ENCODE data around the gene RXFP3.
"Not testable (repeated sequence)": the region's sequence is repeated elsewhere in the genome, so short reads cannot be mapped to it uniquely, and the experiment has no call there.

RXFP3 gene

DNA sequence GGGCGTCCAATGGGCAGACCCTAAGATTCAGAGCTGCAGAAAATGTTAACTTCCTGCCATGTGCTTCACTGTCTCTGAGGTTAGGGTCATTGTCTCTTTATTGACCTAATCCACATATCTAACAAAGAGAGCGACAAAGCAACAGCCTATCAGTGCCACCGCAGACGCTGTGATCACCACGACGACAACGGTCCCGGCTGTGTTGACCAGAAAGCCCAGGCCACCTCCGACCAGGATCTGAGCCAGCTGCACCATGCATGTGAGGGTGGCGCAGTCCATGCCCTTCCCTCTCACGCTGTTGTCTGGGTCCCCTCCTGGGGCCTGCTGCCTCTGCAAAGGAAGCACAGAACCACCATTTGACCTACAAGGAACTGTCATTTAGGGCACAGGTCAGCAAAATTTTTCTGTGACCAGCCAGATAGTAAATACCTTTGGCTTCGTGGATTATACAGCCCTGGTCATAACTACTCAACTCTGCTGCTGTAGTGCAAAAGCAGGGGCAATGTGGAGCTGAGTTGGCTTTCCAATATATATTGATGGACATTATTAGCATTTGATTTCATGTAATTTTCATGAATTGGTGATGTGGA is 8.5 kb downstream of the RXFP3 start:
- Mint-ChIP-seq H3K27ac (no peak overlapping the region), H3K36me3 (ENCODE audit: low read depth) (no peaks in the 10 kb centered on the region), H3K9me3 (no peaks in the 10 kb centered on the region), H3K27me3 (ENCODE audit: low read depth) (peaks cover 33% of the 10 kb centered on the region), H3K4me3 (no peak overlapping the region), H3K4me1 (ENCODE audit: low read depth) (no peaks in the 10 kb centered on the region)

GRCh38 chr5:33952175-33952574 is 16.0 kb downstream of the RXFP3 start:
- H3K27ac Mint-ChIP-seq, H3K9me3 Mint-ChIP-seq: not testable (repeated sequence)

GRCh38 chr5:33957577-33958150 is 21.5 kb downstream of the RXFP3 start:
- Mint-ChIP-seq H3K27me3 (ENCODE audit: low read depth) (peaks cover 29% of the 10 kb centered on the region), H3K27ac (no peak overlapping the region), H3K4me1 (ENCODE audit: low read depth) (no peaks in the 10 kb centered on the region), H3K4me3 (no peak overlapping the region), H3K36me3 (ENCODE audit: low read depth) (no peaks in the 10 kb centered on the region), H3K9me3 (peaks cover 4% of the 10 kb centered on the region)

More at GRCh38 chr5:33952175-33952574, 16.0 kb downstream of the RXFP3 start:
- not testable (repeated sequence) for H3K27me3 Mint-ChIP-seq (ENCODE audit: low read depth); H3K4me3 Mint-ChIP-seq; H3K4me1 Mint-ChIP-seq (ENCODE audit: low read depth); H3K36me3 Mint-ChIP-seq (ENCODE audit: low read depth)

DNA sequence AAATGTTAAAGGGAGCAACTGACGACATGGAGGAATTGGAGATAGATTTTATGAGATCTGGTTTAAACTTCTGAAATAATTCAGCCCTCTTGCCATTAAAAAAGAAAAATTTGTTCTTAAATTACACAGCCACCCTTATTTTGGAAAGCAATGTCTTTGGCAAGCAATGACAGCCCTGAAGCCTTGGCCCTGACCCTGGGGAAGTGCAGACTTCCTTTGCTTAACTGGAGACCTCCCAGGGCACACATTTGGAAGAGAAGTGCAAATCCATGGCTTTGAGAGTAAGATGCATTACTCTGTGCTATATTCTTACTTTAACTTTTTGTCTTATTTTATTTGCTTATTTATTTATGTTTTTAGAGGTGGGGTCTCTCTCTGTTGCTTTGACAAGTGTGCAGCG is 22.0 kb downstream of the RXFP3 start:
- Mint-ChIP-seq H3K4me3 (no peak overlapping the region), H3K36me3 (ENCODE audit: low read depth) (no peaks in the 10 kb centered on the region), H3K27ac (no peak overlapping the region), H3K9me3 (peaks cover 4% of the 10 kb centered on the region), H3K27me3 (ENCODE audit: low read depth) (peaks cover 29% of the 10 kb centered on the region), H3K4me1 (ENCODE audit: low read depth) (no peaks in the 10 kb centered on the region)

DNA sequence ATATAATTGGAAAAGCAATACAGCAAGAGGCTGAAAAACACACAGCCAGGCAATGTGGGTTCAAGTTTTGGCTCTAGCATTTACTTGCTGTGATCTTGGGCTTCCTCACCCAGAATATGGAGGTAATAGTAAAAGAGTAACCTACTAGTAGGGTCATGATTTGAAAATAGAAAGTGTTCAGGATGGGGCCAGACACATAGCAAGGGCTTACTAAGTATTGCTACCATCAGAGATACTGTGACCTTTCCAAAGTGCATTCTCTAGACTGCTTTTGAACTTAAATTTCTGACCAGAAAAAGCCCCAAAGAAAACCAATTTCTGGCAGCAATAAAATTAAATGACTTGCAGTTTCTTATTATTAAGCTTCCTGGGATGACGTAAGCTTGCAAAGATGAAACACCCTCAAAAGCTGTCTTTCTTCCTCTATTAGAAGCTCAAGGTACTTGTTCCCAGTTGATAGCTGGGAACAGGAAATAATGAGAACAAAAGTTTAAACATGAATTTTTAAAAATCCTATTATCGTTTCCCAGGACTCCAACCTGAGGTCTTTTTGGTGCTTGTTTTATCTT is 28.0 kb downstream of the RXFP3 start:
- H3K4me1 Mint-ChIP-seq (ENCODE audit: low read depth): peaks cover 7% of the 10 kb centered on the region
- H3K36me3 Mint-ChIP-seq (ENCODE audit: low read depth): no peaks in the 10 kb centered on the region
- no peak overlapping the region for H3K27ac Mint-ChIP-seq
- no peak overlapping the region for H3K4me3 Mint-ChIP-seq
- H3K27me3 Mint-ChIP-seq (ENCODE audit: low read depth): peaks cover 16% of the 10 kb centered on the region
- no peaks in the 10 kb centered on the region for H3K9me3 Mint-ChIP-seq

GRCh38 chr5:33966805-33967204 is 30.6 kb downstream of the RXFP3 start:
- Mint-ChIP-seq H3K4me1 (ENCODE audit: low read depth) (peaks cover 7% of the 10 kb centered on the region), H3K36me3 (ENCODE audit: low read depth) (no peaks in the 10 kb centered on the region), H3K9me3 (no peaks in the 10 kb centered on the region), H3K27ac (no peak overlapping the region), H3K27me3 (ENCODE audit: low read depth) (peaks cover 3% of the 10 kb centered on the region), H3K4me3 (no peak overlapping the region)

DNA sequence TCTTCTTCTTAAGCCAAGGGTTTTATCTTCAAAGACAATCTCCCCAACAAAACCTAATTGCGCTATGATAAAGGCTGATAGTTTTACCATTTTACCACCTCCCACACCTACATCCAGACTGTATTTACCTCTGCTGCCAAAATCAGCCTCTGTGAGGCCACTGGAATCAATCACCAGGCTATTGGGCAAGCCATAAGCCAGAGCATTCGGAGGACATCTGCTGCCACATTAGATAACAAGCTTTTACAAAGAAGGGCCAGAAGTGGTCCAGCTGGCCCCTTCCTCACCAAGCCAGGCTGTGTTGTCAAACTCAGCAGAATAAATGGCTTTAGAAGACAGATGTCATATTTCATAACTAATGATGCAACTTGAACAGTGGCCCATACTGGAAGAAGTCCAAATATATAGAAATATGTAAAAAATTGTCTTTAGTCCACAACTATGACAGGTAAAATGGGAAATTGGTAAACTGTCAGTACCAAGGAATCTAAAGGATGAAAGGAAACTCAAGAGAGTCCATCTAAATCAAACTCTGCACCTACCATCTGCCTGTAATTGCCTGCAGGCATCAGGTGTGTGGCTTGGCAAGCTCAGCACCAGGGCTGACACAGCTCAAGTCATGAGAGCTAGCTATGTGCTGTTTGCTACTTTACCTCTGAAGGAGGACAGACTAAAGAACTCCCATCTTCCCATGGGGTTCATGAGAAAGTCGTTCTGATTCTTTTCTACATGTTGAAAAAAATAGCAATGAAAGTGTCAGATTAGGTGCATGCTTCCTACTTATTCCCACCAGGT is 32.2 kb downstream of the RXFP3 start:
- Mint-ChIP-seq H3K27me3 (ENCODE audit: low read depth) (no peaks in the 10 kb centered on the region), H3K4me3 (no peak overlapping the region), H3K27ac (no peak overlapping the region), H3K36me3 (ENCODE audit: low read depth) (no peaks in the 10 kb centered on the region), H3K4me1 (ENCODE audit: low read depth) (peaks cover 16% of the 10 kb centered on the region), H3K9me3 (no peaks in the 10 kb centered on the region)

DNA sequence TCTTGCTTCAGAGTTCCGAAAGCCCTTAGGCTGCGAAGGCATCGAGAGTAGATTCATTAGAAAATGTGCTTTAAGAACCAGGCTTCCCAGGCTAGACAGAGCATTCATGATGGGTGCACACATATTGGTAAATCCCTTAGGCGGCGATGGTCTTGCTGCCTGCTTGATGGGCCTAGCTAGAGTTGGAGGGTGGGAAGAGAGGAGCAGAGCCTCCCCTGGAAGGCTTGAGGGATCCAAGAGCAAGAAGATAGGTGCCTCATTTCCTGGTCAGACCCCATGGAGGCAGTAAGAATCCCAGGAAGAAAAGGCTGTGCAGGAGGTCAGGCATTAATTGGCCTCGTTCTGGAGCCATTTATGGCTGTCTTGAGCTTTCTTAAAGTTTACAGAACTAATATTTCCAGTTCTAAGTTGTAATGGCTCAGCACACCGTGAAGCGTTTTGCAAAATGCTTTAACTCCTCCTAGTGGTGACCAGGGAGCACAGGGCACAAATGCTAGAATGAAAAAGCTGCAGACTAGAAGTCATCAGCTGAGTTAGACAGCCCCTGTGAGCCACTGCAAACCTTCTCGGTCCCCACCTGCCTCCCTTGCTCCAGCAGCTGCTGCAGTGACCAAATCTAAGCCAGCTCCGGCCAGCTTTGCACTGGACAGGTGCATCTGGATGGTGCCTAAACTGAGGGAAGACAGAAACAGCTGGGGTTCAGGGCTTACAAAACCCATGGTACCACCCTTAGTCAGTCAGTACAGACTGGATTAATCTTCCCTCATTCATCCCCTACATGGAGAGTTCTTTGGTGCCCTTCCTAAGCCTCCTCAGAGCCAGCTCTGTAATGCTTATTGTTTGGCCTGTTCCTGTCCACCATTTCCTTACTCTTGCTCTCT is 33.6 kb downstream of the RXFP3 start:
- H3K4me3 Mint-ChIP-seq: no peak overlapping the region
- no peaks in the 10 kb centered on the region for H3K9me3 Mint-ChIP-seq
- H3K27ac Mint-ChIP-seq: no peak overlapping the region
- peaks cover 14% of the 10 kb centered on the region for H3K4me1 Mint-ChIP-seq (ENCODE audit: low read depth)
- H3K27me3 Mint-ChIP-seq (ENCODE audit: low read depth): no peaks in the 10 kb centered on the region
- no peaks in the 10 kb centered on the region for H3K36me3 Mint-ChIP-seq (ENCODE audit: low read depth)

DNA sequence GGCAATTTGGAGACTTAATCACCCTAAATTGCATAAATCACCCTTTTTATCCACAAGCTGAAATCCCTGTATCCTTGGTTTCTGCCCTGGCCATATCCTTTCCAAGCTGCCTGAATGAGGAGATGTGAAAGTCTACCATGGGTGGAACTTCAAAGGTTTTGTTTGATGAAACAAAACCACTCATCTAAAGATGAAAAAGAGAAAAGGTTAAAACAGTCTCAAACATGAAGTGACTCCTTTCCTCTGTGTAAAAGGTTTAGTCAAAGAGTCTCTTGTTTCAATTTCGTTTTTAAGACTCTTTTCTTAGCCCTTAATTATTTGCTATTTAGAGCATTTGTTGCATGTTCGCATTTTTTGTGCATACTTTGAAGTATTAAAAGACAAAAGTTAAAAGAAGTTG is 37.1 kb downstream of the RXFP3 start:
- Mint-ChIP-seq H3K27me3 (ENCODE audit: low read depth) (no peaks in the 10 kb centered on the region), H3K27ac (peak overlapping the region; percentile 34), H3K4me3 (no peak overlapping the region), H3K36me3 (ENCODE audit: low read depth) (no peaks in the 10 kb centered on the region), H3K4me1 (ENCODE audit: low read depth) (peaks cover 10% of the 10 kb centered on the region), H3K9me3 (no peaks in the 10 kb centered on the region)

GRCh38 chr5:33975852-33976251 is 39.7 kb downstream of the RXFP3 start:
- no peaks in the 10 kb centered on the region for H3K36me3 Mint-ChIP-seq (ENCODE audit: low read depth)
- peaks cover 10% of the 10 kb centered on the region for H3K4me1 Mint-ChIP-seq (ENCODE audit: low read depth)
- H3K9me3 Mint-ChIP-seq: no peaks in the 10 kb centered on the region
- no peak overlapping the region for H3K27ac Mint-ChIP-seq
- no peak overlapping the region for H3K4me3 Mint-ChIP-seq
- H3K27me3 Mint-ChIP-seq (ENCODE audit: low read depth): no peaks in the 10 kb centered on the region

DNA sequence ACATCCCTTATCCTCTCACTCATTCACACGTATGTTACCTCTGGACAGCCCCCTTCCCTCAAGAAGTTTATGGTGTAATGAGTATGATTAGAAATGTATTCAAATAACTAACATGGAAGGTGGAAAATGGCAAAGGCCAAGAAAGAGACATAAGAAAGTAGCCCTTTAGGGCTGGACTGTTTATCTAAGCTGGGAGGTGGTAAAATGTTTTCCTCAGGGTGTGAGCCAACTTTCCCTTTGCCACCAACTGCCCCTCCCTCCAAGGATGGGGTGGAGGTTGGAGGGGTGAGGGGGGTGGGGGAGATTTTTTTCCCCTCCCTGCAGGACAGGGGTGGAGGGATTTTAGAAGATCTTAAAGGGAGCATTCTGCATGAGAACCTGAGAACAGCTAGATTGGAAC is 40.1 kb downstream of the RXFP3 start:
- no peaks in the 10 kb centered on the region for H3K9me3 Mint-ChIP-seq
- H3K4me1 Mint-ChIP-seq (ENCODE audit: low read depth): peaks cover 10% of the 10 kb centered on the region
- H3K27me3 Mint-ChIP-seq (ENCODE audit: low read depth): no peaks in the 10 kb centered on the region
- no peak overlapping the region for H3K27ac Mint-ChIP-seq
- H3K4me3 Mint-ChIP-seq: no peak overlapping the region
- no peaks in the 10 kb centered on the region for H3K36me3 Mint-ChIP-seq (ENCODE audit: low read depth)

DNA sequence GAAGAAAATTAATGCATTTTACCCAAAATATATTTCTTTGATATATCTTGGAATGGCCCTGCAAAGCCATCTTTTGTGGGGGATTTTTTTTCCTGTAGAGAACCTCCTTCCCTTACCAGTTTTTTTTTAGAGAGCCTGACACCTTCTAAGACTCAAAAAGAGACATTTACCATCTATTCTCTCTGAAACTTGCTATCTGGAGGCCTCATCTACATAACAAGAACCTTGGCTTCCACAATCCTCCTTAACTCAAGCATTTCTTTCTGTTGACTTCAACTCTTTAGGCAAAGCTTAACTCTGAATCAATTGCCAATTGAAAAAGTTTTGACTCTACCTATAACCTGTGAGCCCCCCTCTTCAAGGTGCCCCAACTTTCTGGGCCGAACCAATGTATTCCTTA is 42.1 kb downstream of the RXFP3 start:
- H3K27me3 Mint-ChIP-seq (ENCODE audit: low read depth): no peaks in the 10 kb centered on the region
- no peaks in the 10 kb centered on the region for H3K36me3 Mint-ChIP-seq (ENCODE audit: low read depth)
- H3K4me1 Mint-ChIP-seq (ENCODE audit: low read depth): peaks cover 3% of the 10 kb centered on the region
- no peak overlapping the region for H3K4me3 Mint-ChIP-seq
- no peak overlapping the region for H3K27ac Mint-ChIP-seq
- H3K9me3 Mint-ChIP-seq: no peaks in the 10 kb centered on the region

DNA sequence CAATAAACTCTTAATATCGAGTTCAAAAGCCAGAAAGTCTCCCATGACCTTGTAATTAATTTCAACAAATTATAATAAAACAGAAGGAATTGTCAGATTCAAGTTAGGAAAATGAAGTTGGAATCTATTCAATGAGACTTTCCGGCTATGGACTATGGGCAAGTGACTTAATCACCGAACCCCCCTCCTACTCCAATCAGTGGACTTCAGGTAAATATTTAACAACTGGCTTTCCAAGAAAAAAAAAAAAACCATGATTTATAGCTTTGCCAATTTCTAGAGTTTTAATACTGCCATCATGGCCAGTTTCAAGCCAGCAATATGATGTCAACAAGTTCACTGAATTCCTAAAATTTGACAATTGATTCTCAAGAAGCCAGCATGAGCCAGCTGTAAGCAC is 43.8 kb downstream of the RXFP3 start:
- H3K4me3 Mint-ChIP-seq: no peak overlapping the region
- no peaks in the 10 kb centered on the region for H3K36me3 Mint-ChIP-seq (ENCODE audit: low read depth)
- no peaks in the 10 kb centered on the region for H3K9me3 Mint-ChIP-seq
- H3K27ac Mint-ChIP-seq: no peak overlapping the region
- no peaks in the 10 kb centered on the region for H3K27me3 Mint-ChIP-seq (ENCODE audit: low read depth)
- no peaks in the 10 kb centered on the region for H3K4me1 Mint-ChIP-seq (ENCODE audit: low read depth)

- no peak overlapping the region for H3K4me3 Mint-ChIP-seq
- H3K4me1 Mint-ChIP-seq (ENCODE audit: low read depth): no peaks in the 10 kb centered on the region
- no peaks in the 10 kb centered on the region for H3K9me3 Mint-ChIP-seq
- H3K27ac Mint-ChIP-seq: no peak overlapping the region
- no peaks in the 10 kb centered on the region for H3K27me3 Mint-ChIP-seq (ENCODE audit: low read depth)
- H3K36me3 Mint-ChIP-seq (ENCODE audit: low read depth): no peaks in the 10 kb centered on the region
These were observed 45.4 kb downstream of the RXFP3 start for GRCh38 chr5:33981408-33982162.
